Activated naive CD4-positive, alpha-beta T cell (primary cell): ENCODE measurements around the gene MAP2K2.
"Not testable (repeated sequence)": the region's sequence is repeated elsewhere in the genome, so short reads cannot be mapped to it uniquely, and the experiment has no call there.

Experiments used
- DNase-seq, 4 experiments: peaks; one replicate each; lab custom pipeline; 2025; lab: John Stamatoyannopoulos, UW

The MAP2K2 gene

GRCh38 chr19:4130744-4131438, 7.0 kb upstream of the MAP2K2 start:
- DNase-seq, result no peak

GRCh38 chr19:4129050-4129449, 5.1 kb upstream of the MAP2K2 start:
- DNase-seq, result not testable (repeated sequence)

GRCh38 chr19:4127322-4127721, 3.4 kb upstream of the MAP2K2 start:
- DNase-seq, result not testable (repeated sequence)

GRCh38 chr19:4124638-4125037, 716 bp upstream of the MAP2K2 start:
- DNase-seq, result no peak

- no peak for DNase-seq
Measured at GRCh38 chr19:4122480-4122879, 1.4 kb downstream of the MAP2K2 start.

- DNase-seq, result no peak
Measured at GRCh38 chr19:4121815-4122214, 2.1 kb downstream of the MAP2K2 start.

GRCh38 chr19:4121273-4121612, 2.7 kb downstream of the MAP2K2 start:
- DNase-seq, result no peak

- no peak for DNase-seq
Measured at GRCh38 chr19:4120559-4121272, 3.2 kb downstream of the MAP2K2 start.

- no peak for DNase-seq
Measured at GRCh38 chr19:4119763-4120162, 4.2 kb downstream of the MAP2K2 start.

- DNase-seq, result no peak
Measured at GRCh38 chr19:4115818-4116385, 8.0 kb downstream of the MAP2K2 start.

- peak in 2 of 4 experiments; percentile 43 to 58 for DNase-seq
Measured at GRCh38 chr19:4115050-4115817, 8.7 kb downstream of the MAP2K2 start.

GRCh38 chr19:4114181-4114580, 9.7 kb downstream of the MAP2K2 start:
- no peak for DNase-seq

GRCh38 chr19:4113398-4114088, 10.4 kb downstream of the MAP2K2 start:
- no peak for DNase-seq

- no peak for DNase-seq
Measured at GRCh38 chr19:4112367-4112766, 11.6 kb downstream of the MAP2K2 start.

GRCh38 chr19:4109626-4109945, 14.3 kb downstream of the MAP2K2 start:
- no peak for DNase-seq

GRCh38 chr19:4108767-4109625, 14.9 kb downstream of the MAP2K2 start:
- DNase-seq, result peak in 2 of 4 experiments; percentile 55 to 70

- DNase-seq, result no peak
Measured at GRCh38 chr19:4103080-4103433, 20.9 kb downstream of the MAP2K2 start.

GRCh38 chr19:4102339-4103079, 21.4 kb downstream of the MAP2K2 start:
- no peak for DNase-seq

- no peak for DNase-seq
Measured at GRCh38 chr19:4101496-4101770, 22.5 kb downstream of the MAP2K2 start.

- no peak for DNase-seq
Measured at GRCh38 chr19:4100647-4101495, 23.1 kb downstream of the MAP2K2 start.
